DMS153 (cell line): Measurements from ENCODE around the gene DGCR6L.
"Not testable (repeated sequence)": the region's sequence is repeated elsewhere in the genome, so short reads cannot be mapped to it uniquely, and the experiment has no call there.

ENCODE experiments used
- DNase-seq: peaks from one replicate; lab custom pipeline; 2025; lab: John Stamatoyannopoulos, UW

Gene DGCR6L

DNA sequence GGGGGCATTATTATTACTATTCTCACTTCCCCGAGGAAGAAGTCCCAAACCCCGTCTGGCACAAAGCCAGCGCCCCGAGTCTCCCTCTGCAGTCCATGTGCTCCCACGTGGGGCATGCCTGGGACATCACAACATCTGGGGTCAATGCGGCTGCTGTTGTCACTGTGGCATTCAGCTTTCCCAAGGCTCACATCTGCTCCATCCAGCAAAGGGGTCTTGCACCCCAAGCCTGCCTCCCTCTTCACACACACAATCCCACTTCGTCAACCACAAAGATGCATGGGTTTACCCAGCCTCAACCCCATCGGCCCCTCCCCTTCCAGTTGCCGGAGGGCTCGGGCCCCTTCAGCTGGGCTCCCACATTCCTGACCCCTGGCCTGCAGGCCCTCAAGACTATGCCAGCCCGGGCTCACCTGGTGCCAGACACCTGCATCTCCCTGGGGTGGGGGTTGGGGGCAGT, 28.2 kb downstream of the DGCR6L start:
- no peak for DNase-seq

DNA sequence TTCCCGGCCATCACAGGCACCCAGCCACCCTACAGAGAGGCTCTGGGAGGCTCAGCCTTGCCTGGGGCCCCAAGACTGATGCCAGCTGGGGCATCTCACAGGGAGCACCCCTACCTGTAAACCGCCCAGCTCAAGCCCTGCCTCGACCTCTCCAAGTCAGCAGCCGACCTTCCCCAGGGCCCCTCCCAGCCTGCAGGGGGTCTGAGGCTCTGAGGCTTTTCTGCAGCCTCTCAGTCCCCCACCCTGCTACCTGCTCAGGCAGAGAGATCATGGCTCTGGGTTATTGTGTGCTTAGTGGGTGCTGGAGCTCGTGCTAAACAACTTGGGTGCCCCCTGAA, 28.6 kb downstream of the DGCR6L start:
- no peak for DNase-seq

- no peak for DNase-seq
Observed at GRCh38 chr22:20290578-20291248, 29.1 kb downstream of the DGCR6L start.

DNA sequence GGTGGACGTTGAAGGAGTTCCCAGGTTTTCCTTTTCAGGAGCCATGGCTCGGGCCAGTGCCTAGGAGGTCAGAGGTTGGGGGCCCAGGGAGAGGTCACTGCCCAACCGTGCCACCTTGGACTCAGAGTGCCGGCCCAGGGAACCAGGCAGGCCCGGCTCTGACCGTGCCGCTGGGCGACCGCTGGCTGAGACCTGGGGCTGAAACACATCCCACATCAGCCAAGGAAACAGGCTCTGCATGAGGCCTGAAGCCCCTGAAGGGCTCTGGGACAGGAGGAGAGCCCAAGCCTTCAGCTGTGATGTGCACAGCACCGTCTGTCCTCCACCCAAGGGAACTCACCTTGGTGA, 29.8 kb downstream of the DGCR6L start:
- DNase-seq: no peak

GRCh38 chr22:20289182-20290044, 30.4 kb downstream of the DGCR6L start:
- DNase-seq: not testable (repeated sequence)

DNA sequence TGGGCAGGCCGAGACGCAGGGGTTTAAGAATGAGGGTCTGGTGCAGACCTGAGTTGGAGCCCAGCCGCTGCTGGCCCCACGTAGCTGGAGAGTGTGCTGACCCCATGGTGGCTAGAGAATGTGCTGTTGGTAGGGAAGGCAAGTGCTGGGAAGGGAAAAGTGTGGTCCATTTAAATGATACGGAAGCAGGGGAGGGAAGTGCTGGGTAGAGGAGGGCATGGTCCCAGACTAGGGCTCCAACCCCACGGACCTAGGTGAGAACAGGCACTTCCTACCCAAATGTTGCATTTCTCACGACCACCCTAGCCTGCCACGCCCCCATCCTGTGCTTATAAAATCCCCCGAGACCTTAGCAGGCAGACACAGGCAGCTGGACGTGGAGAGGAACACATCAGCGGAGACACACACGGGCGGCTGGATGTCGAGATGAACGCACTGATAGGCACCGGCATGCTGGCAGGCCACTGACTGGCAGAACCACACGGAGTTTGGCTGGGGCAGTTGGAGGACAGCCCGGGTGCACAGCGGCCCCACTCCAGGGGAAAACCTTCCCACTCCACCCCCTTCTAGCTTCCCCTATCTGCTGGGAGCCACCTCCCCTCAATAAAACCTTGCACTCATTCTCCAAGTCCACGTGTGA, 33.0 kb downstream of the DGCR6L start:
- DNase-seq: not testable (repeated sequence)

DNA sequence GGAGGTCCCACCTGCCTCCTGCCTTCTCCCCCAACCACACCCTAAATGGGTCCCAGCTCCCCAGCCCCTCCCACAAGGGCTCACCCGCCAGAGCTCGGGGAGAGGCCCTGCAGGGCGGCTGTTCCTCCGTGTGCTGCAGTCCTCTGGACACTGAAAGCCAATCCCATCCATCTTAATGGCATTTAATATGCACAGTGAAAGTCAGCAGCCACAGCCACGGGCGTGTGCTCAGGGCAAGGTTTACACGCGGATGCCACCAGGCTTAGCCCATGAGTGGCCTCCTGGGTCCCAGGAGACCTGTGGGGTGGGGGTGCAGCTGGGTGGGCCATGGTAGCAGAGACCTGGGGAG, 33.6 kb downstream of the DGCR6L start:
- not testable (repeated sequence) for DNase-seq

DNA sequence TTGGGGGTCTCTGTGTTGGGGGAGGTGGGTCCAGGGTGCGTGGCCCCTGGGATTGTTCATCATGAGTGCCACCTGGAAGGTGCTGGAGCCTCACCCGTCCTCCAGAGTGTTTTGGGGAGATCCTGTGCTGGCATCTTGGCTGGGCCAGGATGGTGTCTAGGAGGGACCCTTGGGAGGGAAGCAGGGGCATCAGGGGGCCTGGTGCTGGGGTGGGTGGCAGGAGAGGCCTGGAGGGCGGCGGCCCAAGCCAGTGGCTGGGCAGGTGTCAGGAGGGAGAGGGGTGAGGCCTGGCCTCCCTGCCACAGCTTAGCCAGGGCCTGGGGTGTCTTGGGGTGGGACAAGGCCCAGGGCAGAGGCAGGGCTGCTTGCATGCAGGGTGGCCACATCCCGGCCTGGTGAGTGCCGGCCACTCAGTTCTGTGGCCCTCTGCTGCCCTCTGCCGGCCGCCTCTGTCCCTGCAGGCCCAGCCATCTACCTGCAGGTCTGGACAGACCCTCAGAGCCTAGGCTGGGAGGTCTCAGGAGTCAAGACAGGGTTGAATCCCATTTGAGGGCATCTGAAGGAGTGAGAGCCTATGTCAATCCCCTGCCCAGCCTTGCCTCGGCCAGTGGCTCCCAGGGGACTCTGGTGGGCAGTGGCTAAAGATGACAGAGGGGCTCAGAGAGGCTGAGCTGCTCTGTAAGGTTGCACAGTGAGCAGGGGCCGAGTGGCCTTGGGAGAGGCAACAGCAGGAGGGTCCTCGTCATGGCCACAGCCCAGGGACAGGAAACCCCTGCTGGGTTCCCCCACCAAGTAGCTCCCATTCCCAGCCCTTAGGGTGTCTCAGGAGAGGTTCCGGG, 34.2 kb downstream of the DGCR6L start:
- peak; percentile 19 for DNase-seq

GRCh38 chr22:20284471-20285086, 35.3 kb downstream of the DGCR6L start:
- no peak for DNase-seq

DNA sequence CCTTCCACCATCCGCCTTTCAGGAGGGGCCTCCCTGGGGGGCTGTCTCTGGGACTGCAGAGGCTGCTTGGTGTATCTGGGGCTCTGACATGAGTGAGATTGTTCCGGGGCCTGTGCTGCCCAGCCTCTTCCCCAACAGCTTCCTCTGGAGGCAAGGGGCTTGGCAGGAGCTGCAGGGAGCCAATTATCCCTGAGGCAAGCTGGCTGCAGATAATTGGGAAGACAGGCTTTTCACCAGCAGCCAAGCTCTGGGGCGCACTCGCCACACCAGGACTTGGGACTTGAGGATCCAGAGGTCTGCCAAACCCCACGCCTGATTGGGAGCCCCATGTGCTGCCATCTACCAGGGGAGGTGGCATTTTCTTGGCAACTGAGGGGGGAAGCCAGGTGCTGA, 36.2 kb downstream of the DGCR6L start:
- DNase-seq: no peak

GRCh38 chr22:20282901-20283673, 36.8 kb downstream of the DGCR6L start:
- no peak for DNase-seq

GRCh38 chr22:20281891-20282290, 38.0 kb downstream of the DGCR6L start:
- no peak for DNase-seq

DNA sequence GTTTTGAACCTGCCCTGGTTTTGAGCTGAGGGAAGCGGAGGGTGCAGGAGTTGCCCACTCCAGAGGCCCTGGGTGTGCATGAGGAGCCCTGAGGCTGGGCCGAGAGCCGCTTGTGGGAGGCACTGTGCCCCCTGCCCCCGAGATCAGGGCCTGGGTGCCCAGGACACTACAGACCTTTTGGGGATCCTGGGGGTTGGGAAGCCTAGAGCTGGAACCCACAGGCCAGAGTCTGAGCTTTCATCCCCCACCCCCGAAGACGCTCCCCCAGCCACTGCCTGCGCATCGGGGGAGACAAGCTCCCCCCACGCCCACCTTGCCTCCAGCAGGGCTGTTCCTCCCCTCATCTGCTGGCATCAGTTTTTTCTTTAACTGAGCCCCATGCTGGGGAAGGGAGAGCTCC, 38.4 kb downstream of the DGCR6L start:
- DNase-seq: not testable (repeated sequence)

- DNase-seq: no peak
Observed at GRCh38 chr22:20280866-20281265, 39.0 kb downstream of the DGCR6L start.

DNA sequence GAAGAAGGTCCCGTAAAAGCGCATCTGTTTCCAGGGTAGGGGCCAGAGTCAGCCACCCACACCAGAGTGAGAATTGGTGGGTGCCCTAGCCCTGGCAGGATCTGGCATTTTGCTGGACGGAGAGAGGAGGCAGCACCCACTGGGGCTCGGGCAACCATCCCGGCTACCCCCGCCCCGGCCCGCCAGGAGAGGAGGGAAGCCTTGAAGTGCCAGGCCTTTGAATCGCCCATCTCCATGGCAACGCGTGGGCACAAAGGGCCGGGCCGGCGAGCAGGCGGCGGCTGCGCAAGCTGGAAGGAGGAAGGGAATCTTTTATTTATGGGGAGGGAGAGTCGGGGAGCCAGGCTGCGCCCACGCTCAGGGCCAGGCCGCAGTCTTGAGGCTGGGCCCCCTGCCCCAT, 39.7 kb downstream of the DGCR6L start:
- peak; percentile 59 for DNase-seq

GRCh38 chr22:20279662-20280134, 40.2 kb downstream of the DGCR6L start:
- DNase-seq: no peak

- DNase-seq: not testable (repeated sequence)
Observed at GRCh38 chr22:20278726-20279490, 41.0 kb downstream of the DGCR6L start.

DNA sequence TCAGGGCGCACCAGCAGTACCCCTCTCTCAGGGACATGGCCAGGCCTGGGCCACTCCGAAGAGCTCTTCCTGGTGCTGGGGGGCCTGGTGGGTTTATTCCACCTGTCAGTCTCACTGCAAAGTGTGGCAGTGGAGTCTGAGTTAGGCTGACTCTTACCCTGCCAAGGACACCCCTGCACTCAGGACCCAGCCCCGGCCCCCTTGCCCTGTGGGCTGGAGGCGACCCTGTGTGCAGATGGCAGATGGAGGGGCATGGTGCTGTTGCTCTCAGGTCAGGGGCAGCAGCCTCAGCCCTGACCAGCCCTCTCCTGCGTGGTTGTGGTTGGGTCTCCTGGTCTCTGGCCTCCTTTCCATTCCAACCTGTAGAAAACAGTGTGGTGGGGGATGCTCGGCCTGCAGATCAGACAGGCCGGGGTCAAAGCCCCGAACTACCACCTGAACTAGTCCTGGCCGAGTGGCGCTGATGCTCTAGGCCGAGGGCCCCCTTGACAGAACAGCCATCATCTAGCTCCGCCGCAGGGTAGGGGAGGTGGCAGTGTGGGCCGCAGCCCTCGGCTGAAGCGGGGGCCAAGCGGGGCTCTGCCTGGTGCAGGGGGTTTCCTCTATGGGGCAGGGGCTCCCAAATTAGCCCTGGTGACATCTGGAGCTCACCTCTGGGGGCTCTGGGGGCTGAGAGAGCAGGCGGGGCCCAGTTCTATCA, 41.8 kb downstream of the DGCR6L start:
- not testable (repeated sequence) for DNase-seq

- DNase-seq: no peak
Observed at GRCh38 chr22:20276468-20276867, 43.4 kb downstream of the DGCR6L start.
